ENCODE measurements around the gene KCNK15. TPM values are rescaled to one million over a fixed set of nuclear protein-coding genes. Genes with fewer than 3 reads are reported as not detected.

KCNK15 gene
- polyA plus RNA-seq, 2 donors, result 0.12 to 0.76 TPM

DNA sequence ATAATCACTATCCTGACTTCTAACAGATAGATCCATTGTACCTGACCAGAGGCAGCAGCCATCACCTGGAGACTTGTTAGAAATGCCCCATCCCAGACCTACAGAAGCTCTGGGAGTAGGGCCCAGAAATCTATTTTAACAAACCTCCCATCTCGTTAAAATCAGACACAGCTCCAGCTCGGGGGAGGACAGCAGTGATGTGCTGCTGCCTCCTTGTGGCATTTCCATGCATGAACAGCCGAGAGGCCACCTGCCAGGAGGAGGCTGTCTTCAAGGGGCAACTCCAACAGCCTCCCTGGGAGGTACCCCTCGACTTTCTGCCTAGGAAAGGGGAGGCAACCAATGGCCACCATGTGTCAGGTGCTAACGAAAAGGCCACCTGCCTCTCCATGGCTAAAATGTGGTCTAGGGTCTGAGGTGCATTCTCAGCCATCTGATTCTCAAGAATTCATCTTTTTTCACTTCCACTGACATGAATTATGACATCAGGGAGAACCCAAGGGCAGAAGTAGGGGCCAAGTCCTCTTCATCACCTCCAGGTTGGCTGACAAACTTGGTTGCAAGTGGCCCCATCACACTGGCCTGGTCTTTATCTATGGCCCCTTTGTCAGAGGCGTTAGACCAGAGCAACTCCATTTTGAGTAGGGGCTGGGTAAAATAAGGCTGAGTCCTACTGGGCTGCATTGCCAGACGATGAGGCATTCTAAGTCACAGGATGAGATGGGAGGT is 12.2 kb upstream of the KCNK15 start:
- Histone ChIP-seq H3K9me3 (ENCODE audit: control insufficient read depth in 2 of 2, insufficient read depth in 1 of 2, low read depth in 1 of 2, low read length in 1 of 2) (no peaks in the 10 kb centered on the region), H3K4me1 (ENCODE audit: control insufficient read depth in 2 of 2, insufficient read depth in 2 of 2, low read length in 1 of 2) (peaks cover 2 to 3% of the 10 kb centered on the region in 2 donors), H3K27ac (ENCODE audit: low read depth in 2 of 2, low read length in 1 of 2) (no peak overlapping the region), H3K27me3 (ENCODE audit: control insufficient read depth in 1 of 2, insufficient read depth in 2 of 2, low read length in 2 of 2) (no peaks in the 10 kb centered on the region), H3K4me3 (ENCODE audit: low read depth in 1 of 2, low read length in 2 of 2) (no peak overlapping the region), H3K36me3 (ENCODE audit: control insufficient read depth in 2 of 2, insufficient read depth in 2 of 2, low read length in 1 of 2) (no peaks in the 10 kb centered on the region)
- 25 to 27% methylated on average over 7 of the region's 7 CpGs for WGBS, 2 donors

DNA sequence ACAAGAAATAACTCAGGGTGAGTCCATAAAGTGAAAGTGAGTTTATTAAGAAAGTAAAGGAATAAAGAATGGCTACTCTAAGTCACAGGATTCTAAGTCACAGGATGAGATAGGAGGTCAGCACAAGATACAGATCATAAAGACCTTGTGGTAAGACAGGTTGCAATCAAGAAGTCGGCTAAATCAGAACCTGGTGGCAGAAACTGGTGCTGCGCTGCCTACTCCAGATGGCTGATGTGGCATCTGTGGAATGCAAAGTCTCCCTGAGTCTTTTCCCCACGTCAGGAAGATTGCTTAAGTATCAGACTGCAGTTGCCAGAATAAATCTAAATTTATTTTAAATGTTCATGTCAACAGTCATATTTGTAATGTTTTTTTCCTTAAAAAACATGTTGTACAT is 10.7 kb upstream of the KCNK15 start:
- WGBS, 2 donors, result 61 to 76% methylated on average over 3 of the region's 3 CpGs
- H3K4me3 ChIP-seq (ENCODE audit: low read depth in 1 of 2, low read length in 2 of 2), result no peak overlapping the region
- H3K9me3 ChIP-seq (ENCODE audit: control insufficient read depth in 2 of 2, insufficient read depth in 1 of 2, low read depth in 1 of 2, low read length in 1 of 2), result no peaks in the 10 kb centered on the region
- H3K27me3 ChIP-seq (ENCODE audit: control insufficient read depth in 1 of 2, insufficient read depth in 2 of 2, low read length in 2 of 2), result no peaks in the 10 kb centered on the region
- no peak overlapping the region for H3K27ac ChIP-seq (ENCODE audit: low read depth in 2 of 2, low read length in 1 of 2)
- H3K4me1 ChIP-seq (ENCODE audit: control insufficient read depth in 2 of 2, insufficient read depth in 2 of 2, low read length in 1 of 2), result no peaks in the 10 kb centered on the region
- no peaks in the 10 kb centered on the region for H3K36me3 ChIP-seq (ENCODE audit: control insufficient read depth in 2 of 2, insufficient read depth in 2 of 2, low read length in 1 of 2)

DNA sequence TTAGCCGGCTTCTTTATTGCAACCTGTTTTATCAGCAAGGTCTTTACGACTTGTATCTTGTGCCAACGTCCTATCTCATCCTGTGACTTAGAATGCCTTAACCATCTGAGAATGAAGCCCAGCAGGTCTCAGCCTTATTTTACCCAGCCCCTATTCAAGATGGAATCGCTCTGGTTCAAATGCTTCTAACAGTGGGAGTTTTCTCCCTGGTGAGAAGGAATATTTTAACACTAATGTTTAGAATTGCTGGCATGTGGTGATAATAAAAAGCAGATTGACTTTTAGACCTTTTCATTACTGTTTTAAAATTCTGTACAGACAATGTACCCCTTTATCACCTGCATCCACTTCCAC is 9.9 kb upstream of the KCNK15 start:
- no peaks in the 10 kb centered on the region for H3K4me1 ChIP-seq (ENCODE audit: control insufficient read depth in 2 of 2, insufficient read depth in 2 of 2, low read length in 1 of 2)
- H3K27me3 ChIP-seq (ENCODE audit: control insufficient read depth in 1 of 2, insufficient read depth in 2 of 2, low read length in 2 of 2), result no peaks in the 10 kb centered on the region
- H3K4me3 ChIP-seq (ENCODE audit: low read depth in 1 of 2, low read length in 2 of 2), result no peak overlapping the region
- 84 to 93% methylated on average over 4 of the region's 4 CpGs for WGBS, 2 donors
- H3K36me3 ChIP-seq (ENCODE audit: control insufficient read depth in 2 of 2, insufficient read depth in 2 of 2, low read length in 1 of 2), result no peaks in the 10 kb centered on the region
- no peaks in the 10 kb centered on the region for H3K9me3 ChIP-seq (ENCODE audit: control insufficient read depth in 2 of 2, insufficient read depth in 1 of 2, low read depth in 1 of 2, low read length in 1 of 2)
- no peak overlapping the region for H3K27ac ChIP-seq (ENCODE audit: low read depth in 2 of 2, low read length in 1 of 2)

DNA sequence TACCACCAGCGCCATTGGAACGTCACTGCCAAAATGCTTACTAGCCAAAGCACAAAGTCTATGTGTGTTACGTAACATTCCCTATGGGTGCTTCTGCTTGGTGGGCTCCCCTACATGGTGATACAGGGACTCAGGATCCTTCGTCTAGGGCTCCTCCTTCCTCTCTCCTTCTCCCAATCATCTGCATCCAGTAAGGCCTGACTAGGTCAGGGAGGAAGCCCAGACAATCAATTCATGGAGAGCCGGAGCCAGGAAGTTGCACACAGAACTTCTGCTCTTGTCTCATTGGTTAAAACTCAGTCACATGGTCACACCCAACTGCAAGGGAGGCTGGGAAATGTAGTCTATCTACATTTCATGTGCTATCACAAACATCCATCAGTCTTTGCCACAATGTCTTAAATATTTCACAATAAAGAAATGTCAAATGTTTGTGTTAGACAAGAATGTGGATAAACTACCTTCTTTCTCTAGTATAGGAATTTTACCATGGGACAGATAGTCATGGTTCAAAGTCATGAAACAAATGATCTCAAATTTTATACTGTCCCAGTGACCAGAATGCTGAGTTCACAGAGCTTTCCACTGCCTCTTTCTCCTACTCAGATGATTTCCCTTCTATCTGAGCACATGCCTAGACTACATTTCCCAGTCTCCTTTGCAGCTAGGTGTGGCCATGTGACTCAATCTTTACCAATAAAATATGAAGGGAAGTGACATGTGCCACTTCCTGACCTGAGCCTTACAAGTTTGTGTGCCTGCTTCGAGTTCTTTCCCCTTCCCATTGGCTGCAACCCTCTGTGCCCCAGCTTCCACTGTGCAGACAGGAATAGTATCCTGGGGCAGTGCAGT is 9.3 kb upstream of the KCNK15 start:
- Histone ChIP-seq H3K4me1 (ENCODE audit: control insufficient read depth in 2 of 2, insufficient read depth in 2 of 2, low read length in 1 of 2) (no peaks in the 10 kb centered on the region), H3K9me3 (ENCODE audit: control insufficient read depth in 2 of 2, insufficient read depth in 1 of 2, low read depth in 1 of 2, low read length in 1 of 2) (no peaks in the 10 kb centered on the region), H3K27me3 (ENCODE audit: control insufficient read depth in 1 of 2, insufficient read depth in 2 of 2, low read length in 2 of 2) (no peaks in the 10 kb centered on the region), H3K4me3 (ENCODE audit: low read depth in 1 of 2, low read length in 2 of 2) (no peak overlapping the region), H3K36me3 (ENCODE audit: control insufficient read depth in 2 of 2, insufficient read depth in 2 of 2, low read length in 1 of 2) (no peaks in the 10 kb centered on the region), H3K27ac (ENCODE audit: low read depth in 2 of 2, low read length in 1 of 2) (no peak overlapping the region)
- 49 to 55% methylated on average over 6 of the region's 6 CpGs for WGBS, 2 donors

DNA sequence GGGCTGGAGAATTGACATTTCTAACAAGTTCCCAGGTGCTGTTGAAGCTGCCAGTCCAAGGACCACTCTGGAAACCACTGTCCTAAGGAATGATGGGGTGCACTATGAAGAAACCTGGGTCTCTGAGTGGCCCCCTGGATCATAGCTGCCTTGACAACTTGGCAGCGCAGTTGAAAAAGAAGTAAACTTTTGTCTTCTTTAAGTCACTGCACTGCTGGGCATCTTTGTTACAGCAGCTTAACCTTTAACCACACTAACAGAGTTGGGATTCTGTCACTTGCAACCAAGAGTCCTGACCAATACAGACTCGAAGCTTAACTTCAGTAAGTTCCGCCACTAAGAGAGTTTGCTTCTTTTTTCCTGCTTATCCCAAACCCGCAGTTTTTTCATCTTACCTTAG is 8.5 kb upstream of the KCNK15 start:
- no peaks in the 10 kb centered on the region for H3K27me3 ChIP-seq (ENCODE audit: control insufficient read depth in 1 of 2, insufficient read depth in 2 of 2, low read length in 2 of 2)
- no peaks in the 10 kb centered on the region for H3K9me3 ChIP-seq (ENCODE audit: control insufficient read depth in 2 of 2, insufficient read depth in 1 of 2, low read depth in 1 of 2, low read length in 1 of 2)
- no peaks in the 10 kb centered on the region for H3K4me1 ChIP-seq (ENCODE audit: control insufficient read depth in 2 of 2, insufficient read depth in 2 of 2, low read length in 1 of 2)
- H3K36me3 ChIP-seq (ENCODE audit: control insufficient read depth in 2 of 2, insufficient read depth in 2 of 2, low read length in 1 of 2), result no peaks in the 10 kb centered on the region
- H3K4me3 ChIP-seq (ENCODE audit: low read depth in 1 of 2, low read length in 2 of 2), result no peak overlapping the region
- WGBS, 2 donors, result 98% methylated on average over 4 of the region's 4 CpGs
- no peak overlapping the region for H3K27ac ChIP-seq (ENCODE audit: low read depth in 2 of 2, low read length in 1 of 2)

DNA sequence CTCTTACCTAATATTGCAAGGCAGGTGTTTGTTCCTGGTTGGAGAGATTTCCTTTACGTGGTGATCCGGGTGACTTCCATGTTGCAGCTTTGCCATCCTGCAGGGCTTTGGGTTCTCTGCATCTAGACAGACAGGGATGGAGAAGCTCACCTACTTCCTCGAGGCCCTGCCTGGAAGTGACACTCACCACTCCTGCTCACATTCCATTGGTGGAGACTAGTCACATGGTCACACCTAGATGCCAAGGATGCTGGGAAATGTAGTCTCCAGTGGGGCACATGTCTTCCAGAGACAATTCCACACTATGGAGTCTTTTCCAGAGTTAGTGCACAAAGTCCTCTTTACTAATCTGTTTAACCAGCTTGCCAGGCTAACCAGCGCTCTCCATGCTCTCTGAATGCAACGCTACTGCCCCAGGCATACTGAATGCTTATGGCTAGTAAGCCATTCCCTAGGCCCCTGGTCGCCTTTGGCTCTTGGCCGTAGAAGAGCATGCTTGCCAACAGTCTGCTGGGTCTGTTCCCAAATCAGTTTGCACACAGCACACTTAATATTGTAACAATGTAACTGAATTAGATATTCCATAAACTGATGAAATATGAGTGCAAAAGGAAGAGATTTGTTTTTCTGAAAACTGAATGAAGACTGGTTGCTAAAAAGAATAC is 6.7 kb upstream of the KCNK15 start:
- no peaks in the 10 kb centered on the region for H3K4me1 ChIP-seq (ENCODE audit: control insufficient read depth in 2 of 2, insufficient read depth in 2 of 2, low read length in 1 of 2)
- no peak overlapping the region for H3K27ac ChIP-seq (ENCODE audit: low read depth in 2 of 2, low read length in 1 of 2)
- no peaks in the 10 kb centered on the region for H3K9me3 ChIP-seq (ENCODE audit: control insufficient read depth in 2 of 2, insufficient read depth in 1 of 2, low read depth in 1 of 2, low read length in 1 of 2)
- no peaks in the 10 kb centered on the region for H3K36me3 ChIP-seq (ENCODE audit: control insufficient read depth in 2 of 2, insufficient read depth in 2 of 2, low read length in 1 of 2)
- no peak overlapping the region for H3K4me3 ChIP-seq (ENCODE audit: low read depth in 1 of 2, low read length in 2 of 2)
- 64% methylated on average over 7 of the region's 7 CpGs for WGBS, 2 donors
- H3K27me3 ChIP-seq (ENCODE audit: control insufficient read depth in 1 of 2, insufficient read depth in 2 of 2, low read length in 2 of 2), result no peaks in the 10 kb centered on the region

DNA sequence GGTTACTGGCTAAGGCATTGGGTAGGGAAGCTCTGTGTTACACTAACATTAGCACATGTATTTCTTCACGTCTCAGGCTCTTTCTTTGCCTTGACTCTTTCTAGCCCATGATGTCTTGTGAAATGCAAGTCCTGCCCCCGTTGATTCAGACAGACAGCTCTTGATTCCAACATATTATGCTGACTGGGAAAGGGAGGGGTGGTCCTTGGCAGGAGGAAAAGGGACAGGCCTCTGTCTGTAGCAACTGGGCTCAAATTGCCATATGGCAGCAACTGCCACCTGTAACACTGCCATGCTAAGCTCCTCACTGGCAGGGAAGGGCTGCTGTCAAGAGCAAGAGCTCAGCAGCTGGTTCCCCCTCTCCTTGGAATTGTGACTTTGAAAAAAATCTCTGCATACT is 5.7 kb upstream of the KCNK15 start:
- no peaks in the 10 kb centered on the region for H3K27me3 ChIP-seq (ENCODE audit: control insufficient read depth in 1 of 2, insufficient read depth in 2 of 2, low read length in 2 of 2)
- 64 to 83% methylated on average over 2 of the region's 2 CpGs for WGBS, 2 donors
- no peaks in the 10 kb centered on the region for H3K9me3 ChIP-seq (ENCODE audit: control insufficient read depth in 2 of 2, insufficient read depth in 1 of 2, low read depth in 1 of 2, low read length in 1 of 2)
- no peaks in the 10 kb centered on the region for H3K36me3 ChIP-seq (ENCODE audit: control insufficient read depth in 2 of 2, insufficient read depth in 2 of 2, low read length in 1 of 2)
- no peak overlapping the region for H3K27ac ChIP-seq (ENCODE audit: low read depth in 2 of 2, low read length in 1 of 2)
- H3K4me1 ChIP-seq (ENCODE audit: control insufficient read depth in 2 of 2, insufficient read depth in 2 of 2, low read length in 1 of 2), result no peaks in the 10 kb centered on the region
- H3K4me3 ChIP-seq (ENCODE audit: low read depth in 1 of 2, low read length in 2 of 2), result no peak overlapping the region

DNA sequence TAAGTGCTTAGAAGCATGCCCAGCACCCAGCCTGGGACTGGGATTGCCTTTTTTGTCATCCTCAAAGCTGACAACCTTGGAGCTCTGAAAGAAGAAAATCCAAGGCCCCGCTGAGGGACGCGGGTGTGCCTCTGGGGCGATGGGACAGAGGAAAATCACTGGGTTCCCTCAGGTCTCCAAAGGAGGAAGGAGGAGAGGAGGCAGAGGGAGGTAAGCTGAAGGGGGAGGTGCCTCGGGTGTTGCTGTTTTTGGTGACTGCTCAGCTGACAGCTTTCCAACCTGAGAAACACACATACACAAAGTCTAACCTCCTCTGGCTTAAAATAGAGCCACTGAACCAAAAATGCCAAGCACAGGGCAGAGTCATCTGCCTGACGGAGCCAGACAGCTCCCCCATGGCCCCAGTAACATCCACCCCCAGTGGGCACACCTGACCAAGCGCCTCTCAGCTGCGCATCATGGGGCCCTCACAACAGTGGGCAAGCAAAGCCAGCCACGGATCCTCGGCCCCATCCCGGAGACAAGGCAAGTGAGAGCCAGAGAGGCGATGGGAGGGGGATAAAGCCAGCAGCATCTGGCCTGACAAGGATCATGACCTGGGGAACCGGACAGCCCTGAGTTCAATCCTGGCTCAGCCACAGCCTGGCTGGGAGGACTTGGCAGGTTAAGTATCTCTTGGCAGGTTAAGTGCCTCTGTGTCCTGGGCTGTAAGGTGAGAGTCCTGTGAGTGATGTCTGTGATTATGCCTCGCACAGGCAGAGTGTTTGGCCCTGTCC is 3.2 kb upstream of the KCNK15 start:
- no peak overlapping the region for H3K27ac ChIP-seq (ENCODE audit: low read depth in 2 of 2, low read length in 1 of 2)
- H3K4me3 ChIP-seq (ENCODE audit: low read depth in 1 of 2, low read length in 2 of 2), result no peak overlapping the region
- H3K4me1 ChIP-seq (ENCODE audit: control insufficient read depth in 2 of 2, insufficient read depth in 2 of 2, low read length in 1 of 2), result peaks cover 4% of the 10 kb centered on the region in 2 donors
- WGBS, 2 donors, result 77 to 78% methylated on average over 14 of the region's 14 CpGs
- no peaks in the 10 kb centered on the region for H3K36me3 ChIP-seq (ENCODE audit: control insufficient read depth in 2 of 2, insufficient read depth in 2 of 2, low read length in 1 of 2)
- no peaks in the 10 kb centered on the region for H3K9me3 ChIP-seq (ENCODE audit: control insufficient read depth in 2 of 2, insufficient read depth in 1 of 2, low read depth in 1 of 2, low read length in 1 of 2)
- H3K27me3 ChIP-seq (ENCODE audit: control insufficient read depth in 1 of 2, insufficient read depth in 2 of 2, low read length in 2 of 2), result no peaks in the 10 kb centered on the region

DNA sequence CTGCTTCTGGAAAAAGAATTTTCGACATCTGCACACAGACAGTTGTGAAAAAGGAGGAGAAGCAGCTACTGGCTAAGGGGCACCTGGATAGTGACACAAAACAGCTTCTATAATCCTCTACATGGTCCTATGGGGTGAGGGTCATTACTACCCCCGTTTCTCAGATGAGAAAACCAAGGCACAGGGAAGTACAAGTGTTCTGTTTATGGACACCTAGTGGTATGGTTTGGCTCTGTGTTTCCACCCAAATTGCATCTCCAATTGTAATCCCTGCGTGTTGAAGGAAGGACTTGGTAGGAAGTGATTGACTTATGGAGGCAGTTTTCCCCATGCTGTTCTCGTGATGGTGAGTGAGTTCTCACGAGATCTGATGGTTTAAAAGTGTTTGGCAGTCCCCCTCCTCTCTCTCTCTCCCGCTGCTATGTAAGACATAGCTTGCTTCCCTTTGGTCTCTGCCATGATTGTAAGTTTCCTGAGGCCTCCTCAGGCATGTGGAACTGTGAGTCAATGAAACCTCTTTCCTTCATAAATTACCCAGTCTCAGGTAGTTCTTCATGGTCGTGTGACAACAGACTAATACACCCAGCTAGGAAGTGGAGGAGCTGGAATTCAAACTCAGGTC is 2.5 kb upstream of the KCNK15 start:
- no peaks in the 10 kb centered on the region for H3K27me3 ChIP-seq (ENCODE audit: control insufficient read depth in 1 of 2, insufficient read depth in 2 of 2, low read length in 2 of 2)
- peaks cover 4% of the 10 kb centered on the region in 2 donors for H3K4me1 ChIP-seq (ENCODE audit: control insufficient read depth in 2 of 2, insufficient read depth in 2 of 2, low read length in 1 of 2)
- H3K27ac ChIP-seq (ENCODE audit: low read depth in 2 of 2, low read length in 1 of 2), result no peak overlapping the region
- no peaks in the 10 kb centered on the region for H3K9me3 ChIP-seq (ENCODE audit: control insufficient read depth in 2 of 2, insufficient read depth in 1 of 2, low read depth in 1 of 2, low read length in 1 of 2)
- no peaks in the 10 kb centered on the region for H3K36me3 ChIP-seq (ENCODE audit: control insufficient read depth in 2 of 2, insufficient read depth in 2 of 2, low read length in 1 of 2)
- 72 to 73% methylated on average over 7 of the region's 7 CpGs for WGBS, 2 donors
- no peak overlapping the region for H3K4me3 ChIP-seq (ENCODE audit: low read depth in 1 of 2, low read length in 2 of 2)
